ENCODE results near the gene ZFHX3.

ZFHX3 gene

DNA sequence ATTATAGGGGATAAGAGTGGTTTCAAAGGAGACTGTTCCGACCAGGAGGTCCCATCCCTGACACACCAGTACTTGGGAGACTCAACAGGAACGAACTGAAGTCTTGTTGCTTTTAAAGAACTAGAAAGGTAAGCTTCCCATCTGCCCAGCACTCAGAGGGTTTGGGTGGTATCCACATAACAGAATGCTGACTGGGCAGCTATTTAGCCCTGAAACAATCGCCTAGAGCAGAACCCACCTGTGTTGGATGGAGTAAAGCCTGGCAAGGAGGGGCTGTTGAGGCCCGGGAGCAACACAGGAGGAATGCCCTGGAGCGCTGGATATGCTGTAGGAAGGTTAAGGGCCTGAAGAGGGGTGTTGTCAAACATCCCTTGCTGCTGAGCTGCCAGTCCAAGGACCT lies 254.9 kb downstream of the ZFHX3 start:
- DNase-seq (ENCODE audit: low spot score): no peak

DNA sequence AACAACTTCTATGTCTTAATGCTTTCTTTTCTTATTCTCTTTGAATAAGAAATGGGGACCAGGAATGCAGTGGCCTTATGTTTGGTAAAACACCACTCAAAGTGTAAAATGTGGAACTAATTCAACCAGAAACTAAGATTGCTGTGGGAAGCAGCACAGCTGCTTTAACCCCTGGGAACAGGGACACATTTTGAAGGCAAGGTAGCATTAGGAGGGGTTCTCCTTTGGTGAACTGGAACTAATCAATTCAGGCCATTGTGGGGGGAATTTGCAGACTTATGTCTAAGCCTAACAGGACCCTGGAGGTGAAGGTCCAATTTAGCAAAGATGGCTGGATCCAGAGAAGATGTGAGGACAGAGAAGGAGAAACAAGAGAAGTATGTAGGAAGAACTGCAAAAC lies 256.1 kb downstream of the ZFHX3 start:
- DNase-seq (ENCODE audit: low spot score): no peak

DNA sequence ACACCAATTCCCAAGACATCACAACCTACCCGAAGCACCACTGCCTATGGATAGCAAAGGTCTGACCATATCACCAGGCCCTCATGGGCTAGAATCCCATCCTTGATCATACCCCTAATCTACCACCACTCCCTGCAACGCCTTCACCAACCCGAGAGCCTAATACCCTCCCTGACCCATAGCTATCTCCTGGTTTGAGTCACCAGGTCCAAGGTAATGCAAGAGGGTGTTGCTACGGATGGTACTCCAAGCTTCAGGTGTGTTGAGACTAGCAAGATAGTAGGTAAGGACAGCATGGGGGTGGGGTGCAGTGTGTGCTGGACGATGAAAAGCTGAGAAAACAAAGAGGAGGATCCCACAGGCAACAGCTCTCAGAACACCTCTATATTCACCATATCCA lies 258.0 kb downstream of the ZFHX3 start:
- DNase-seq (ENCODE audit: low spot score): no peak

DNA sequence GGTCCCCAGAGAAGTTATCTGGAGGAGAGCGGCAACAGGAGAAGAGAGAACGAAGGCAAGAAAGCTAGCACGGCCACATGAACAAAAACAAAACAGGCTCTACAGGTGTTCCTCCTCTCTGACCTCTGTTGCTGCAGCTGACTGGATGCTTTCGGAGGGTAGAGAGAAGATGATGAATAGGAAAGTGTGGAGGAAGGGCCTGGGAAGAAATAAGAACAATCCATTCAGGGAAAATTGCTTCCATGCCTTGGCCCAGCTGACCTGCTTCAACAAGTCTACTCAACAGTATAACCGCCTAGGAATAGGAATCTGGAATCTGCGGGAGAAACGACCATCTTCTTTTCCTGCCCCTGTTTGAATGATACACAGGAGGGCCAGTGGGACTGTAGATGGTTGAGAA lies 258.5 kb downstream of the ZFHX3 start:
- DNase-seq (ENCODE audit: low spot score): no peak

DNA sequence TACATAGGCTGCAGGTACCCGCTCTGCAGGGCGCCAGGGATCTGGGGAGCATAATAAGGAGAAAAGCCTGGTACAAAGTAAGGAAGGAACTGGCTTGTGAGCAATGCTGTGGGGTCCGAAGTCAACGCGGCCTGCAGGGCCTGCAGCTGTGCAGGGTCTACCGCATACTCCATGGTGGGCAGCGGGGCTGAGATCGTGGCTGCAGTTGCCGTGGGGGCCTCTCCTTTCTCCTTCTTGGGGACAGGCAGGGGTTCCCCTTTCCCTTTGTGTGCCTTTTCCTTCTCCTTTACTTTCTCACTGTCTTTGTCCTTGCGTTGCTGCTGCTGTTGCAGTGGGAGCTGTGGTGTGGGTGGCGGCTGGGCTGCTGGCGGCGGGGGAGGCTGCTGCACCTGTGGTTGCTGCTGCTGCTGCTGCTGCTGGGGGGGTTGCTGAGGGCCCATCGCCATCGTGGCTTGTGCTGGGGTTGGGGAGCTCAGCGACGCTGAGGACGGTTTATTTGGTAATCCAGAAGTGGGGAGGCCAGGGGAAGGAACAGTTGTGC lies 259.6 kb downstream of the ZFHX3 start:
- DNase-seq (ENCODE audit: low spot score): no peak

DNA sequence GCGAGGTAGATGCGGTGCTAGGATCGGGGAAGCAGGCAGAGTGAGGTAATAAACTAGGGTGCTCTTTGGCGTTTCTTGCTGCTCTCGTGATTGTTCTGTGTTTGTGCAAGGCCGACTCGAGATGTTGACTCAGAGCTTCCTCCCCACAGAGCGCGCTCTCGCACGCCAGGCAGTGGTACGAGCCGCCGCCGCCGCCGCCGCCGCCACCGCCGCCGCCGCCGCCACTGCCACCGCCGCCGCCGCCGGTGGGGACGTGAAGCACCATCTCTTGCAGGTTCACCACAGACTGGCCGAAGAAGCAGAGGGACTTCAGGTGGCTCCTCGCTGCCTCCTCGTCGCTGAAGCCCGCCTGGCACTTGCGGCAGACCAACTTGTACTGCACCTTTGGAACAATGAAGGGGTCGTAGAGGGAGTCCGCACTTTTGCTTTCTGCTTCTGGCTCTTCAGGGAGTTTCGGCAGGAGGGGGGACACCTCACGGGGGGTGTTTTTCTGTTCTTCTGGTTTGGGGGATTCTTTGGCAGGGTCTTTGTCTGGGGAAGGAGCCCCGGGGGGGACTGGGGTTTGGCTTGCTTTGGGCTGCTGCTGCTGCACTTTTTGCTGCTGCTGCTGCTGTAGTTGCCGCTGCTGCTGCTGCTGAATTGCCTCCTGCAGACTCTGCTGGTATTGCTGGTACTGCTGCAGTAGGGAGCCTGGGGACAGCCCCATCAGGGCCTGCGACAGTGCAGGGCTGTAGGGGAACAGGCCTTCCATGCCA lies 260.2 kb downstream of the ZFHX3 start:
- DNase-seq (ENCODE audit: low spot score): no peak

DNA sequence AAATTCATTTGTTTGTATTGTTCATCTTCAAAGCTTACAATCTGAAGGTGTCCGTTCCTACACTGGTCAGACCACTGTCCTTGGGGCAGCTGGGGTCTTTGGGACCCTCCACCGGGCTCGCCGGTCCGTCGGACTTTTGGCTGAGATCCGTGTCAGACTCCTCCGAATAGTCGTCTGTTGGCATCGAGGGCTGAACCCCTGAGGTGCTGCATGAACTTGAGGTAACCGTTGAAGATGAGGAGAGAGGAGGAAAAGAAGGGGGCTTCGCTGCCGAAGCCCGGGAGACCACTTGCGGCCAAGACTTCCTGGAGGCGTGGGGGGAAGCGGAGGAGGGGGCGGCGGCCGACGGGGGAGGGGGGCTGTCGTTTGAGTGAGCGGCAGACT lies 260.8 kb downstream of the ZFHX3 start:
- no peak for DNase-seq (ENCODE audit: low spot score)

DNA sequence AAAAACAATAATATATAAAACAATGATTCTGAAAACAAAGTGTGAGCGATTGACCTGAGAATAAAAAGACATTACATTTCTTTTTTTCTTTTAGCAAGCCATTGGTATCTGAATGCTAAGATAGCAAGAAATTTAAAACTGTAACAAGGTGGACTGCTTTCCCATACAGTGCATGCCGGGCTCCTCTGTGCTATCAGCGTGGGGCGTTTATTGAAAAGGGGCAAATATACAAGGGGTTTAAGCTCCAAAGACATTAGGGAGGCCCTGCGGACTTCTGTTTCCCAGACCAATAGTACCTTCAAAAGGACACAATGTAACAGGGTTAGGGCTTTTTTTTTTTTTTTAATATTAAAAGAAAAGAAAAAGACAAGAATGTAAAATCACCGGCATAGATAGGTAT lies 261.3 kb downstream of the ZFHX3 start:
- no peak for DNase-seq (ENCODE audit: low spot score)

DNA sequence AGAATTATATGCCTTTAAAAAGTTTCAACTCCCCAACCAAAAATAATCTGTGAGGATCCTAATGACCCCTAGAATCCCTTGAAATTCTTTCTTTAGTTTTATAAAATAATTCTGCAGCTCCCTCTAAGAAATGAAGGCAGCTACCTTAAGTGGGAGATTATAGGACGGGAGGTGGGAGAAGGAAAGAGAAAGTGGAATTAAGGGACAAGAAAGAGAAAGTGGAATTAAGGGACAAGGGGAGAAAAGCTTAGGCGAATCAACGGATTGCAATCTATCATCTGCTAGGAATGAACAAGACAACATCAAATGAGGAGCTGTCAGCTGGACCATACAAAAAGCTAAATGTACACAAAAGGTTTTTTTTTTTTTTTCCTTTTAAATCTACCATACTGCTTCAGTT lies 262.0 kb downstream of the ZFHX3 start:
- no peak for DNase-seq (ENCODE audit: low spot score)

DNA sequence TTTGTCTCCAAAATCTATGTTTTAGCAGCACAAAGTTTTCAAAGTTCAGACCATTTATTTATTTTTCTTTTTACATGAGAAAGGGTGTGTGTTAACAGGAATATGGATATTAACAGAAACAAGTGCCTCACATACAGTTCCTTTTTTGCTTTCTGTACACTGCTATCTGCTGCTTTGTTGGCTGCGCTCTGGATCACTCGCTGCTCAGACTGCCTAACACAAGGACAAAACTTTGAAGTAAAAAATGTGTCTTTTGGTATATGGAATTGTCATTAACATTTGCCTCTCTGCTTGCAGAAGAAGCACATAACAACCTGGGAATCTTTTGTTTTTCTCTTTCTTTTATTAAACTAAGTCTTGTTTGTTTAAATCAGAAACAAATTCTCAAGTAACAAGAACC lies 262.8 kb downstream of the ZFHX3 start:
- DNase-seq (ENCODE audit: low spot score): no peak

DNA sequence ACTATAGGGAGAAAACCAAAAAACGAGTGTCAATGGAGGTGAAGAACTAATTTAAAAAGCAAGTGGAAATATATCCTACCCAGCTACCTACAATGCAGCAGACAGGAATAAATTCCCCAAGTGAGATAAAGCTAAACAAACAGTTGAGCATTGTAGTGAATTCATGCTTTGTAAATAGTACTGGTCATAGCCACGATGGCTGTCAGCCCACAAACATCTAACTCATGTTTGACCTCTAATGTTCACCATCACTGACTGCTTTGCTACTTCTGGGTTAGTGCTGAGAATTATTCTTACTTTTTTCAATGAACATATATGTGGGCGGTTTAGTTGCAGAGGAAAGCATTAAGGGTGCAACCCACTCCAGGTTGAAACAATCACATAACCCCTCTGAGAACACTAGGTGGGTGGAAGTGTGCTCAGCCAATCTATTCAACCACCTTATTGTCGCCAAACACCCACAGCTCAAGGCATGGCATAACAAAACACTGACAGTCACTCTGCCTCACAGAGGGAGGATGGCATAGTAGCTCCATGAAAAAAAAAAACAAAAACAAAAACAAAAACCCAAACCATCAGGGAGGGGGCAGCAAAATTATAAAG lies 264.1 kb downstream of the ZFHX3 start:
- no peak for DNase-seq (ENCODE audit: low spot score)

DNA sequence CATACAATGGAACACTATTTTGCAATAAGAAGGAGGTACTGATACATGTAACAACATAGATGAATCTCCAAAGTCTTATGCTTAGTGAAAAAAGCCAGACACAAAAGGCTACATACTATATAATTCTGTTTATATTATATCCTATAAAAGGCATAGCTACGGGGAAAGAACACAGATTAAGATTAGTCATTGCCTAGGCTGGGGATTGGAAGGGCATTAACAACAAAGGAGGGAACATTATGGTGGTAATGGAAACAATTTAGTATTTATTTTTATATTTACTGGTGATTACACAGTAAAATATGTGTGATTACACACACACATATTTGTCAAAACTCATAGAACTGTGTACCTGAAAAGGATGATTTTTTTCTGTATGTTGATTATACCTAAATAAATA lies 278.1 kb downstream of the ZFHX3 start:
- no peak for DNase-seq (ENCODE audit: low spot score)

DNA sequence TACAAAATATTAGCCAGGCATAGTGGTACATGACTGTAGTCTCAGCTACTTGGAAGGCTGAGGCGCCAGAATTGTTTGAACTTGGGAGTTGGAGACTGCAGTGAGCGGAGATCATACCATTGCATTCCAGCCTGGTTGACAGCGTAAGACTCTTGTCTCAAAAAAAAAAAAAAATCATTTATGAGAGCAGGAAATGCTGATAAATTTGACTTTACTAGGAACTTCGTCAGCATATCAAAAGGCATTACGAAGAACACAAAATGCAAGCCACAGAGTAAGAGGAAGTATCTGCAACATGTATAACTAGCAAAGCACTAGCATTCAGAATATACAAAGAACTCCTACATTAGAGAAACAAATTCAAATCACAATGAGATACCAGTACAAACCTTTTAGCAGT lies 279.3 kb downstream of the ZFHX3 start:
- DNase-seq (ENCODE audit: low spot score): no peak

DNA sequence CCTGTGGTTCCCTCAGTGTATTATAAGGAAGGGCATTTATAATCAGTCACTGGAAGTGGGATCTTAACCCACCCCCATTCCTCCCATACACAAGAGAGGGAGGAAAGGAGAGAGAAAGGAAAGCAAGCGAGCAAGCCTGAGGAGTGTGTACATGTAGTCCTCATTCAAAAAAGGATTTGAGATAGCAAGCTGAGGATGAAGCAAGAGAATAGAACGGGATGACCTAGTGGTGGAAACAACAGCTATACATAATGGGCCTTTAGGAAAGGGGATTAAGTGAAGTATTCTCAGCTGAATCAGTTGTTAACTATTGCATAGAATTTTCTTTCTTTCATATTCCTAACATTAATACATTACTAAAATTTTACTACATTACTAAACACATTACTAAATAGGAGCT lies 281.4 kb downstream of the ZFHX3 start:
- no peak for DNase-seq (ENCODE audit: low spot score)

DNA sequence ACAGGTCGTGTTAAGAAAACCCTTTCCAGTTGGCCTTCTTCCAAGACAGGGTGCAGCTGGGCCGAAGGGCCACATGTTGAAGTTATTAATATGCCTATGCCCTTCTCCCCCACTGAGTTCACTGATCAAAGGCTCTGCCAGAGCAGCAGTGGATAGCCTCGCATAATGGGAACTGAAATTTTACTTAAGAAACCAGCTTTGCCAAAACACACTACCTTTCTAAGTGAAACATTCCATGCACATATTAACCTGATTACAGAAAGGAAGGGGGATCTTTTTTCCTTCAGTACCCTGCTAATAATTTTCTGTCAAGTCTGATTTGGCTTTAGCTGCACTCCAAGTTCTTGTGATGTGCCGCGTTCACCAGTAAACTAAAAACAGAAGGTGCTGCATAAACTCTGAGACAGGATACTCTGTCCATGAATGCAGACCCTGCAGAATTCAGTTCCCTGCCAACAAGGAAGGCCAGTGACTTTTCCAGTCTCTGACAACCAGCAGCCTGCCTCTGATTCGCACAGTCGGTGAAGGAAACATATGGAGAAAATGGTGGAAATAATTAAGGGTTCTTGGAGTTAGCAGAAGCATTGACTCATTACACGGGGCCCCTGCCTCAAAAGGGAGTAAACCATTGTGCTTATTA lies 283.8 kb downstream of the ZFHX3 start:
- no peak for DNase-seq (ENCODE audit: low spot score)

DNA sequence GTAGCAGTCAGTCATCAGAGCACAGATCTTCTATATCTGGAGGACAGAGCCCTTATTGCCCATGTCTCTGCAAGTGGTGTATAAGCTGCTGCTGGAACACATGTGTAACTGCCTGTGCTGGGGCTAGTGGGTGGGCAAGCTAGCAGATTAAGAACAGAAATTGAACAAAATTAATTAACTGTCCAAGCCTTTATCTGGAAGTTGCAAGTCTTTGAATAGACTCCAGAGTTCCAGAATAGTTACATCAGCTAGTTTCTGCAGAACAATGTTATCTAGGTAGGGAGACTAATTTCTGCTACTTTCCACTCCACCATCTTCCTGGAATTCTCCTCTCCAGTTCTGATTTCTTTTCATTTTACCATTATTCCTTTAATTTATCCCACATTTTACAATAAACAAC lies 287.3 kb downstream of the ZFHX3 start:
- DNase-seq (ENCODE audit: low spot score): no peak

DNA sequence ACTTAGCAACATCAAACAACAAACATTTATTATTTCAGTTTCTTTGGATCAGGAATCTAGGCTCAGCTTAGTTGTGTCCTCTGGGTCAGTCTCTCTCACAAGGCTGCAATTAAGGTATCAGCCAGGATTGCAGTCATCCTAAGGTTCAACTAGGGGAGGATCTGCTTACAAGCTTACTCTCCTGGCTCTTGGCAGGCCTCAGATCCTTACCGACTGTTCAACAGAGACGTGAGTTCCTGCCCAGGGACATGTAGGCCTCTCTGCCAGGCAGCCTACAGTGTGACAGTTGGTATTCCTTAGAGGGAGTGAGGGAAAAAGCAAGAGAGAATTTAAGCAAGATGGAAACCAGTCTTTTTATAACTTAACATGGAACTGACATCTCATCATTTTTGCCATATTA lies 294.0 kb downstream of the ZFHX3 start:
- DNase-seq (ENCODE audit: low spot score): no peak

DNA sequence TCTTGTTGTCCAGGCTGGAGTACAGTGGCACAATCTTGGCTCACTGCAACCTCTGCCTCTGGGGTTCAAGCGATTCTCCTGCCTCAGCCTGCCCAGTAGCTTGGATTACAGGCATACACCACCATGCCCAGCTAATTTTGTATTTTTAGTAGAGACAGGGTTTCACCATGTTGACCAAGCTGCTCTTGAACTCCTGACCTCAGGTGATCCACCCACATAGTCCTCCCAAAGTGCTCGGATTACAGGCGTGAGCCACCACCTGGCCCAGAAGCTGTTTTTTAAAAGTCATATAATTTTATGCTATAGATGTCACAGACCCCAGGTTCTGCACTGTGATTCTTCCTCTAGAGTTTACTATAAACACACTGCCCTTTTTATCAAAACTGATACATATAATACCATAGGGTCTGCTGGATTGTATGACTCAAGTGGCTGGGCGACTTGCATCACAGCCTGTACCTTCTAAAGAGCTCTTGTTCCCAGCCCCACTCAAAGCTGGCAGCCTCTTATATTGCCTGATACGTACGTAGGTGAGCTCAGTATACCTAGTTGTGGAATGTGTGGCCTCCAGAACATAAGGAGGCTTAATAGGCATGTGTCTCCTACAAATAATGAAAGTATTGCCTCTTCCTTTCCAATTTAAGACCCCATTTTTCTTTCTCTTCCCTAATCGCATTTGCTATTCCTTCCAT lies 295.8 kb downstream of the ZFHX3 start:
- DNase-seq (ENCODE audit: low spot score): no peak

DNA sequence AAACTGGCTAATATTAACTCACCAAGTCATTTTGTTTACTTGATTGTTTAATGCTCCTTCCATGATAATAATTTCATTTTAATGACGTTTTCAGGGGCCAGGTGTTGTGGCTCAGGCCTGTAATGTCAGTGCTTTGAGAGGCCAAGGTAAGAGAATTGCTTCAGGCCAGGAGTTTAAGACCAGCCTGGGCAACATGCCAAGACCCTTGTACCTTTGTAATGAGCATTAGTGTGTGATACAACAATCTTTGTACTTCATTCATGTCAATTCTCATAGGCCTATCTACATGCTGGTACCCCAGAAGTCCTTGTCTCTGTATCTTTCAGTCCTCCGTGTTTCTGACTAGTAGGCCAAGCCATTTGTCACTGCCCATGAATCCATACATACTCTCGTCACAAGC lies 296.9 kb downstream of the ZFHX3 start:
- no peak for DNase-seq (ENCODE audit: low spot score)

DNA sequence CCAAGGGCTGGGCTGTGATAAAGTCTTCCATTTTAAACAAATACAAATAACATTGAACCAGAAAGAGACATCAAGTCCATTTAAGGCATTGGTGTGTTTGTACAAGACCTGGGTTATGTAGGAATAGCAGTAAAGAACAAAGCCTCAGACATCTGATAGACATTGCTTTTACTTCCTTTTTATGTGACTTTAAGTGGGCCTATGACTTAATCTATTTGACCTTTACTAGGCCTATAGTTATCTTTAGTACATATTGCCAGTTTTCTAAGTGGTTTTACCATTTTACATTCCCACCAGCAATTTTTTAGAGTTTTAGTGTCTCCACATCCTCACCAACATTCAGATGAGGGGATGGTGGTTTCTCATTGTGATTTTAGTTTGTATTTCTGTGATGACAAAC lies 298.8 kb downstream of the ZFHX3 start:
- DNase-seq (ENCODE audit: low spot score): no peak

DNA sequence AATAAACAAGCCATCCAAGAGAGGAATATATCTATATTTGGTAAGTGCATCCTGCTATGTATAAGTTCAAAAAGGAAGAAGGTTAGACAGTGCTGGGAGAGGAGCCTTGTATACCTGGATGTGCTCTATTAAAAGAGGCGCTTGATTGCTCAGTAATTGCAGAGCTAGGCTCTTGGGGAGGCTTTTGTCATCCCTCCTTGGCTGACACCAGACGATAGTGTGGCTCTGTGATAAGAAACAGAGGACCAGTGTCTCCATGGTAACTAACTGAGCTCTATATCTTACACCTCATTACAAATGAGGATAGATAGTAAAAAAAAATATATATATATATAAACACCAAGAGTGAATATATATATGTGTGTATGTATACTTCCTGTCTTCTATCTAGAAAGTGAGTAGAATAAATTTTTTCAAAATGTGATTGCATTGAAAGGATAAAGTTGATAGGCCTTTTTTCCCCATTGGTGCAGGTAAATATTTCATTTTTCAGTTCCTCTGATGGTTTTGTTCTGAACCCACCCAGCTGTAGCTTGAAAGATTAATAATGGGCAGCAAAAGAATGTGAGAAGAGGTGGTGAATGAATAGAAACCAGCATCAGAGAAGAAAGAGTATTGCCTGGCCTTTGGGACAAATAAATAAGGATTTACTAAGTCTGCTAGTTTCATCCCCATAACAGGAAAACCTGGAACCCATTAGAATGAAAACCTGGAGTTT lies 303.7 kb downstream of the ZFHX3 start:
- no peak for DNase-seq (ENCODE audit: low spot score)
